GM18951 (cell line): Measurements from ENCODE around the gene ADORA1.

Experiments
- POLR2A ChIP-seq: IDR thresholded peaks from 4 replicates; pipeline ENCODE4 v1.6.1; 2011; ENCODE audit warnings: mild to moderate bottlenecking; ENCODE audit not compliant: insufficient read length, insufficient read depth; ENCODE audit errors: extremely low read depth
- in situ Hi-C: fragments of 300-500 bp; cut with MboI; formaldehyde crosslinking; loops from one replicate; pipeline ENCODE4 v1.12.0; 2022; ENCODE audit warnings: low sequenced_read_pairs, mixed read lengths, inconsistent platforms; ENCODE audit not compliant: unreplicated experiment

Gene ADORA1

GRCh38 chr1:203199816-203200571 is 72.5 kb downstream of the ADORA1 start:
- in situ Hi-C loops, result no loop called here
- TF ChIP-seq POLR2A, result no peak

GRCh38 chr1:203200916-203201315 is 73.4 kb downstream of the ADORA1 start:
- TF ChIP-seq POLR2A, result no peak
- in situ Hi-C loops, result no loop called here

GRCh38 chr1:203201516-203202205 is 74.1 kb downstream of the ADORA1 start:
- in situ Hi-C loops, result no loop called here
- TF ChIP-seq POLR2A, result no peak

GRCh38 chr1:203202431-203203245 is 75.1 kb downstream of the ADORA1 start:
- in situ Hi-C loops, result no loop called here
- no peak for TF ChIP-seq POLR2A

GRCh38 chr1:203204756-203205155 is 77.2 kb downstream of the ADORA1 start:
- TF ChIP-seq POLR2A, result no peak
- in situ Hi-C loops, result no loop called here

GRCh38 chr1:203206129-203206687 is 78.7 kb downstream of the ADORA1 start:
- TF ChIP-seq POLR2A, result no peak

GRCh38 chr1:203207751-203208150 is 80.2 kb downstream of the ADORA1 start:
- in situ Hi-C loops, result no loop called here
- no peak for TF ChIP-seq POLR2A

More at GRCh38 chr1:203206129-203206687, 78.7 kb downstream of the ADORA1 start:
- in situ Hi-C loops, result no loop called here

GRCh38 chr1:203208181-203208580 is 80.7 kb downstream of the ADORA1 start:
- no peak for TF ChIP-seq POLR2A
- in situ Hi-C loops, result no loop called here

GRCh38 chr1:203210350-203210749 is 82.8 kb downstream of the ADORA1 start:
- in situ Hi-C loops, result loop anchor here (10.0 kb wide), 1 partner anchor 176 kb away; no protein-coding TSS in a partner anchor
- TF ChIP-seq POLR2A, result no peak

GRCh38 chr1:203210988-203211387 is 83.5 kb downstream of the ADORA1 start:
- in situ Hi-C loops, result loop anchor here (10.0 kb wide), 1 partner anchor 176 kb away; no protein-coding TSS in a partner anchor
- TF ChIP-seq POLR2A, result no peak

- TF ChIP-seq POLR2A, result no peak
- in situ Hi-C loops, result loop anchor here (10.0 kb wide), 1 partner anchor 177 kb away; no protein-coding TSS in a partner anchor
These were observed 84.3 kb downstream of the ADORA1 start for GRCh38 chr1:203211812-203212211.

GRCh38 chr1:203213126-203213525 is 85.6 kb downstream of the ADORA1 start:
- no peak for TF ChIP-seq POLR2A
- in situ Hi-C loops, result loop anchor here (10.0 kb wide), 1 partner anchor 178 kb away; no protein-coding TSS in a partner anchor

- in situ Hi-C loops, result loop anchor here (5.0 to 10.0 kb wide), 2 partner anchors 43 to 180 kb away; no protein-coding TSS in a partner anchor
- no peak for TF ChIP-seq POLR2A
These were observed 87.3 kb downstream of the ADORA1 start for GRCh38 chr1:203214871-203215270.
